Testis (tissue), 2 donors: ENCODE results near the gene CIB1.

ENCODE experiments used
- CTCF ChIP-seq, 3 experiments: fragments of 450-650 bp in 2 of 3; fragments of 200-600 bp in 1 of 3; sonication (generic) in 1 of 3; IDR thresholded peaks; one replicate each; pipeline ENCODE4 v1.5.1; 2016 to 2019; ENCODE audit warnings: antibody characterized with exemption in 3 of 3, mild to moderate bottlenecking in 2 of 3, moderate library complexity in 1 of 3
- POLR2A ChIP-seq: fragments of 450-650 bp; IDR thresholded peaks from one replicate; pipeline ENCODE4 v1.6.1; 2017; ENCODE audit warnings: antibody characterized with exemption, mild to moderate bottlenecking, moderate library complexity

- TF ChIP-seq CTCF (IDR thresholded peaks at IDR 0.05) (no peak), POLR2A (no peak)
Measured at GRCh38 chr15:90205886-90206285, 27.9 kb downstream of the CIB1 start.
